Prostate gland (tissue), 2 donors: Measurements from ENCODE around the gene NDUFS1.
"Not testable (repeated sequence)": the region's sequence is repeated elsewhere in the genome, so short reads cannot be mapped to it uniquely, and the experiment has no call there.

Source experiments
- CTCF ChIP-seq, 4 experiments: fragments of 200-600 bp in 2 of 4; fragments of 450-650 bp in 2 of 4; sonication (generic) in 2 of 4; IDR thresholded peaks; 1 replicate in 3 of 4; 2 replicates in 1 of 4; pipeline ENCODE4 v1.5.1; 2016 to 2019; ENCODE audit warnings: antibody characterized with exemption in 4 of 4, mild to moderate bottlenecking in 2 of 4, moderate library complexity in 2 of 4
- POLR2A ChIP-seq: fragments of 450-650 bp; IDR thresholded peaks from one replicate; pipeline ENCODE4 v1.6.1; 2016; ENCODE audit warnings: antibody characterized with exemption, mild to moderate bottlenecking
- POLR2AphosphoS5 ChIP-seq: sonication (generic); formaldehyde crosslinking; IDR thresholded peaks from one replicate; pipeline ENCODE4 v1.6.1; 2017; ENCODE audit warnings: antibody characterized with exemption

GRCh38 chr2:206157014-206157413, 2.2 kb downstream of the NDUFS1 start:
- not testable (repeated sequence) for TF ChIP-seq CTCF (IDR thresholded peaks at IDR 0.05); POLR2A; POLR2AphosphoS5
